H1 (cell line): Measurements from ENCODE around the gene MAGEB3. TPM values are rescaled to one million over a fixed set of nuclear protein-coding genes. Genes with fewer than 3 reads are reported as not detected.

Source experiments
- CTCF ChIA-PET: fragments of 300-600 bp; sonication (Branson Sonifier 250); formaldehyde crosslinking; loops from one replicate; lab custom pipeline; 2021; ENCODE audit not compliant: partially characterized antibody; lab: Charles Lee
- POLR2A ChIA-PET: fragments of 300-600 bp; sonication (Branson Sonifier 250); formaldehyde crosslinking; loops from one replicate; lab custom pipeline; 2021; ENCODE audit warnings: inconsistent platforms; ENCODE audit not compliant: partially characterized antibody; lab: Charles Lee
- DNase-seq, 2 experiments: peaks; one replicate each; pipeline versions ENCODE4 v3.0.0 to v3.0.0-alpha.2; 2010 to 2022; ENCODE audit warnings: low spot score in 2 of 2, low read depth in 1 of 2, mixed read lengths in 1 of 2
- FAIRE-seq: peaks from 2 replicates; lab custom pipeline; 2011; peaks lifted over from hg19 to GRCh38; lab: Jason Lieb, UNC
- H2AFZ ChIP-seq: 2 replicates; pipeline ENCODE4 v1.8.1; 2012; ENCODE audit warnings: low read length, inconsistent platforms
- H2AK5ac ChIP-seq: 2 replicates; pipeline ENCODE4 v1.6.1; 2013; ENCODE audit warnings: low read depth, low read length
- H2BK120ac ChIP-seq: replicated peaks from 2 replicates; pipeline ENCODE3; 2013; ENCODE audit warnings: low read depth, low read length, inconsistent platforms
- H2BK12ac ChIP-seq: 2 replicates; pipeline ENCODE4 v1.6.1; 2013; ENCODE audit warnings: low read depth, low read length
- H2BK15ac ChIP-seq: 2 replicates; pipeline ENCODE4 v1.6.1; 2013; ENCODE audit warnings: low read length
- H2BK20ac ChIP-seq: 2 replicates; pipeline ENCODE4 v1.6.1; 2013; ENCODE audit warnings: low read length
- H2BK5ac ChIP-seq: 2 replicates; pipeline ENCODE4 v1.6.1; 2013; ENCODE audit warnings: low read depth, low read length
- H3K14ac ChIP-seq: 2 replicates; pipeline ENCODE4 v1.6.1; 2013; ENCODE audit warnings: inconsistent platforms; ENCODE audit not compliant: insufficient read length
- H3K18ac ChIP-seq: 2 replicates; pipeline ENCODE4 v1.6.1; 2013; ENCODE audit warnings: low read length; ENCODE audit errors: extremely low read depth
- H3K23ac ChIP-seq: 2 replicates; pipeline ENCODE4 v1.6.1; 2013; ENCODE audit warnings: inconsistent platforms; ENCODE audit not compliant: insufficient read length
- H3K23me2 ChIP-seq: 2 replicates; pipeline ENCODE4 v1.6.1; 2013; ENCODE audit warnings: low read depth, low read length
- H3K27ac ChIP-seq: 2 replicates; pipeline ENCODE4 v1.6.1; 2011; ENCODE audit warnings: low read depth, low read length, inconsistent platforms
- H3K27me3 ChIP-seq, 4 experiments: replicated peaks in 1 of 4; 1 replicate in 1 of 4; 2 replicates in 3 of 4; pipeline versions ENCODE4 v1.6.1 to v1.8.1; 2011 to 2013; ENCODE audit warnings: low read length in 3 of 4, mild to moderate bottlenecking in 3 of 4, inconsistent platforms in 2 of 4, mixed read lengths in 2 of 4, moderate library complexity in 1 of 4; ENCODE audit not compliant: control insufficient read depth in 3 of 4, insufficient read depth in 3 of 4; ENCODE audit errors: extremely low read depth in 1 of 4
- H3K36me3 ChIP-seq, 4 experiments: 2 replicates each; pipeline versions ENCODE4 v1.6.1 to v1.8.1; 2011 to 2013; ENCODE audit warnings: mild to moderate bottlenecking in 4 of 4, low read length in 3 of 4, moderate library complexity in 2 of 4, control low read depth in 1 of 4, inconsistent platforms in 1 of 4; ENCODE audit not compliant: insufficient read depth in 4 of 4, control insufficient read depth in 2 of 4
- H3K4ac ChIP-seq: replicated peaks from 2 replicates; pipeline ENCODE3; 2013; ENCODE audit warnings: low read length, low read depth, mixed read lengths, inconsistent platforms; ENCODE audit not compliant: insufficient read length
- H3K4me1 ChIP-seq, 4 experiments: replicated peaks in 1 of 4; 1 replicate in 1 of 4; 2 replicates in 3 of 4; pipeline versions ENCODE4 v1.6.1 to v1.8.1; 2011 to 2013; ENCODE audit warnings: low read length in 3 of 4, inconsistent platforms in 2 of 4, mixed read lengths in 1 of 4; ENCODE audit not compliant: insufficient read depth in 4 of 4, control insufficient read depth in 3 of 4
- H3K4me2 ChIP-seq, 2 experiments: 2 replicates each; pipeline versions ENCODE4 v1.6.1 to v1.8.1; 2011 to 2013; ENCODE audit warnings: low read depth in 2 of 2, low read length in 2 of 2, control low read depth in 1 of 2, inconsistent platforms in 1 of 2, mild to moderate bottlenecking in 1 of 2; ENCODE audit not compliant: insufficient read depth in 1 of 2
- H3K4me3 ChIP-seq, 4 experiments: fragments of 200-600, 300-600 bp in 1 of 4; sonication (generic), shearing (Covaris generic), sonication (Bioruptor Twin) in 1 of 4; 2 replicates each; pipeline versions ENCODE4 v1.5.1 to v1.8.1; 2011 to 2016; ENCODE audit warnings: low read length in 4 of 4, low read depth in 3 of 4, control low read depth in 2 of 4, inconsistent platforms in 2 of 4, mild to moderate bottlenecking in 2 of 4, mixed read lengths in 1 of 4, moderate library complexity in 1 of 4; ENCODE audit not compliant: insufficient read depth in 2 of 4; ENCODE audit errors: extremely low read depth in 1 of 4
- H3K56ac ChIP-seq: replicated peaks from 2 replicates; pipeline ENCODE3; 2013; ENCODE audit warnings: low read depth, mild to moderate bottlenecking, mixed read lengths, low read length, inconsistent platforms; ENCODE audit not compliant: insufficient read length
- H3K79me1 ChIP-seq: 2 replicates; pipeline ENCODE4 v1.6.1; 2013; ENCODE audit warnings: low read depth, low read length, control low read depth
- H3K79me2 ChIP-seq, 2 experiments: 2 replicates each; pipeline versions ENCODE4 v1.6.1 to v1.8.1; 2012 to 2013; ENCODE audit warnings: low read length in 2 of 2, mild to moderate bottlenecking in 2 of 2, inconsistent platforms in 1 of 2; ENCODE audit not compliant: insufficient read depth in 2 of 2, control insufficient read depth in 1 of 2
- H3K9ac ChIP-seq, 4 experiments: replicated peaks in 1 of 4; 1 replicate in 1 of 4; 2 replicates in 3 of 4; pipeline versions ENCODE4 v1.6.1 to v1.8.1; 2011 to 2013; ENCODE audit warnings: low read depth in 3 of 4, low read length in 3 of 4, control low read depth in 2 of 4, mild to moderate bottlenecking in 2 of 4, moderate library complexity in 2 of 4, inconsistent platforms in 1 of 4; ENCODE audit errors: extremely low read depth in 1 of 4
- H3K9me3 ChIP-seq, 2 experiments: 2 replicates each; pipeline versions ENCODE4 v1.6.1 to v1.8.1; 2012 to 2013; ENCODE audit warnings: mild to moderate bottlenecking in 2 of 2, moderate library complexity in 2 of 2, control low read depth in 1 of 2, inconsistent platforms in 1 of 2, low read depth in 1 of 2, low read length in 1 of 2, mixed read lengths in 1 of 2; ENCODE audit not compliant: insufficient read depth in 2 of 2
- H4K20me1 ChIP-seq, 2 experiments: replicated peaks in 1 of 2; 2 replicates each; pipeline versions ENCODE3 to v1.8.1; 2011 to 2013; ENCODE audit warnings: inconsistent platforms in 2 of 2, low read length in 2 of 2, mild to moderate bottlenecking in 1 of 2; ENCODE audit not compliant: insufficient read depth in 2 of 2, control insufficient read depth in 1 of 2
- H4K5ac ChIP-seq: 2 replicates; pipeline ENCODE4 v1.6.1; 2013; ENCODE audit warnings: low read length, low read depth, mixed read lengths, inconsistent platforms; ENCODE audit not compliant: insufficient read length
- H4K8ac ChIP-seq: 2 replicates; pipeline ENCODE4 v1.8.0; 2013; ENCODE audit warnings: mild to moderate bottlenecking, moderate library complexity, low read length, inconsistent platforms; ENCODE audit not compliant: insufficient read depth; ENCODE audit errors: extremely low read depth
- H4K91ac ChIP-seq: replicated peaks from 2 replicates; pipeline ENCODE3; 2013; ENCODE audit warnings: low read length, mixed read lengths, inconsistent platforms; ENCODE audit not compliant: insufficient read length
- ASH2L ChIP-seq: fragments of 200-600, 300-600 bp; sonication (generic); IDR thresholded peaks from one replicate; pipeline ENCODE4 v1.7.1; 2017; ENCODE audit warnings: low read length
- ATF2 ChIP-seq: IDR thresholded peaks from 2 replicates; pipeline ENCODE4 v1.6.1; 2012; ENCODE audit warnings: low read length, inconsistent platforms
- ATF3 ChIP-seq: IDR thresholded peaks from 2 replicates; pipeline ENCODE4 v1.6.1; 2011; ENCODE audit warnings: low read depth, mild to moderate bottlenecking, low read length; ENCODE audit not compliant: insufficient read depth
- BRCA1 ChIP-seq: IDR thresholded peaks from 2 replicates; pipeline ENCODE4 v1.6.1; 2012; ENCODE audit warnings: low read depth, low read length, improper control_type of control experiment
- FOSL1 ChIP-seq: IDR thresholded peaks from 2 replicates; pipeline ENCODE4 v1.6.1; 2011; ENCODE audit warnings: mild to moderate bottlenecking, low read depth, low read length, moderate library complexity; ENCODE audit not compliant: insufficient read depth
- GABPA ChIP-seq: IDR thresholded peaks from 2 replicates; pipeline ENCODE4 v1.6.1; 2011; ENCODE audit warnings: mild to moderate bottlenecking, low read length, moderate library complexity, borderline replicate concordance; ENCODE audit not compliant: insufficient read depth
- JUND ChIP-seq: IDR thresholded peaks from 2 replicates; pipeline ENCODE4 v1.6.1; 2011; ENCODE audit warnings: mild to moderate bottlenecking, improper control_type of control experiment, low read length
- POLR2AphosphoS5 ChIP-seq: IDR thresholded peaks from 2 replicates; pipeline ENCODE4 v1.6.1; 2011; ENCODE audit warnings: low read depth, low read length
- RNF2 ChIP-seq: fragments of 200-900, 300-1000 bp; sonication (generic); IDR thresholded peaks from 2 replicates; pipeline ENCODE4 v1.7.1; 2016; ENCODE audit warnings: borderline replicate concordance, low read depth, mild to moderate bottlenecking, antibody characterized with exemption, low read length; ENCODE audit not compliant: poor library complexity, severe bottlenecking; ENCODE audit errors: missing control alignments
- RXRA ChIP-seq: IDR thresholded peaks from 2 replicates; pipeline ENCODE4 v1.6.1; 2011; ENCODE audit warnings: low read depth, mild to moderate bottlenecking, low read length, moderate library complexity; ENCODE audit not compliant: insufficient read depth
- SP2 ChIP-seq: IDR thresholded peaks from 2 replicates; pipeline ENCODE4 v1.6.1; 2012; ENCODE audit warnings: mild to moderate bottlenecking, low read length, inconsistent platforms
- ZNF274 ChIP-seq: IDR thresholded peaks from 2 replicates; pipeline ENCODE4 v1.7.0; 2012; ENCODE audit warnings: low read length, borderline replicate concordance; ENCODE audit errors: extremely low read depth
- WGBS, 2 experiments: shearing (Covaris generic) in 1 of 2; methylation state at CpG; one replicate each; pipeline versions ENCODE4 v1.1.6 to v1.1.7; 2013 to 2015; ENCODE audit warnings: low lambda C conversion rate in 2 of 2, mixed read lengths in 2 of 2, inconsistent platforms in 1 of 2, low coverage in 1 of 2, missing lambda C conversion rate in 1 of 2; ENCODE audit not compliant: insufficient replicate concordance in 2 of 2, insufficient coverage in 1 of 2, insufficient read length in 1 of 2; ENCODE audit errors: extremely low coverage in 1 of 2, missing lambda C conversion rate in 1 of 2; 5-methylcytosine and 5-hydroxymethylcytosine counted together
- polyA plus RNA-seq, 7 experiments: library from polyadenylated mRNA; depleted of rRNA in 3 of 7; stranded (reverse) in 5 of 7; unstranded in 2 of 7; fragments of >200 nt in 5 of 7; fragments of 200-250 nt in 2 of 7; gene quantifications; 1 replicate in 5 of 7; 2 replicates in 1 of 7; 4 replicates in 1 of 7; pipeline versions ENCODE4 v1.2.1 to v1.2.3, GENCODE V29; 2011 to 2013; ENCODE audit warnings: missing spikeins in 2 of 7, mixed read lengths in 2 of 7
- total RNA-seq: library from RNA; stranded (reverse); fragmentation: NEBNext Ultra II Directional; extraction: Animal tissue kit (Norgen Biotek cat#: 25700); gene quantifications from 2 replicates; pipeline ENCODE4 v1.2.1, GENCODE V29; 2021

MAGEB3 gene
- total and polyA plus RNA-seq, 2 of the 8 experiments (the other 6 are each of a cell fraction or from before 2014, with no cell fraction given): not detected

DNA sequence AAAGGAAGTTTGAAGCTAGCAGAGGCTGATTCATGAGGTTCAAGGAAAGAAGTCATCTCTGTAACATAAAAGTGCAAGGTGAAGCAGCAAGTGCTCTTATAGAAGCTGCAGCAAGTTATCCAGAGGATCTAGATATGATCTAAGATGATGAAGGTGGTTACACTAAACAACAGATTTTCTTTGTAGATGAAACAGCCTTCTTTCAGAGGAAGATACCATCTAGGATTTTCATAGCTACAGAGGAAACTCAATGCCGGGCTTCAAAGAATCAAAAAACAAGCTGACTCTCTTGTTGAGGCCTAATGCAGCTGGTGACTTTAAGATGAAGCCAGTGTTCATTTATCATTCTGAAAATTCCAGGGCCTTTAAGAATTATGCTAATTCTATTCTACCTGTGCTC lies 50.0 kb downstream of the MAGEB3 start:
- Histone ChIP-seq H3K9me3 (no peaks in the 10 kb centered on the region), H2BK5ac (no peak overlapping the region), H3K4me2 (no peak overlapping the region), H3K36me3 (no peaks in the 10 kb centered on the region), H3K4me3 (no peak overlapping the region), H3K18ac (no peak overlapping the region), H3K27ac (no peak overlapping the region), H2BK20ac (no peak overlapping the region), H4K5ac (no peak overlapping the region), H3K79me2 (no peaks in the 10 kb centered on the region), H3K23me2 (no peaks in the 10 kb centered on the region), H3K4me1 (no peaks in the 10 kb centered on the region), H3K14ac (no peak overlapping the region), H3K9ac (no peak overlapping the region), H3K4ac (no peak overlapping the region), H2AFZ (no peak overlapping the region), H3K27me3 (no peaks in the 10 kb centered on the region), H2BK120ac (no peak overlapping the region), H2AK5ac (no peak overlapping the region), H3K56ac (no peak overlapping the region), H2BK15ac (no peak overlapping the region), H3K79me1 (no peaks in the 10 kb centered on the region), H4K8ac (no peak overlapping the region), H4K91ac (no peak overlapping the region), H4K20me1 (no peaks in the 10 kb centered on the region), H2BK12ac (no peak overlapping the region), H3K23ac (no peak overlapping the region)
- ChIA-PET POLR2A (no interaction called here), CTCF (interaction anchor here (0.6 to 1.1 kb wide), 2 partner anchors 67 to 228 kb away, joined by 3 read pairs; no protein-coding TSS in a partner anchor)
- 88% methylated on average over 1 of the region's 1 CpG; no CpG with 5 or more reads in 1 of the 2 experiments for WGBS, 2 experiments
- no peak for DNase-seq
- TF ChIP-seq POLR2AphosphoS5: no peak
- no peak for TF ChIP-seq GABPA
- no peak for TF ChIP-seq ATF2
- no peak for TF ChIP-seq SP2
- TF ChIP-seq ATF3: no peak
- TF ChIP-seq RXRA: no peak
- TF ChIP-seq BRCA1: no peak
- TF ChIP-seq ASH2L: no peak
- TF ChIP-seq RNF2: no peak
- no peak for TF ChIP-seq JUND
- TF ChIP-seq ZNF274: no peak
- TF ChIP-seq FOSL1: no peak
- no peak for FAIRE-seq
